GM19463 (cell line): ENCODE measurements around the gene CRISP1.
"Not testable (repeated sequence)": the region's sequence is repeated elsewhere in the genome, so short reads cannot be mapped to it uniquely, and the experiment has no call there.

Source experiments
- ATAC-seq: cut with Tn5 transposase; IDR thresholded peaks from one replicate; pipeline ENCODE4 v1.9.1; 2021; ENCODE audit warnings: mild to moderate bottlenecking, moderate library complexity; ENCODE audit not compliant: unreplicated experiment

CRISP1 gene, protein sequence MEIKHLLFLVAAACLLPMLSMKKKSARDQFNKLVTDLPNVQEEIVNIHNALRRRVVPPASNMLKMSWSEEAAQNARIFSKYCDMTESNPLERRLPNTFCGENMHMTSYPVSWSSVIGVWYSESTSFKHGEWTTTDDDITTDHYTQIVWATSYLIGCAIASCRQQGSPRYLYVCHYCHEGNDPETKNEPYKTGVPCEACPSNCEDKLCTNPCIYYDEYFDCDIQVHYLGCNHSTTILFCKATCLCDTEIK

DNA sequence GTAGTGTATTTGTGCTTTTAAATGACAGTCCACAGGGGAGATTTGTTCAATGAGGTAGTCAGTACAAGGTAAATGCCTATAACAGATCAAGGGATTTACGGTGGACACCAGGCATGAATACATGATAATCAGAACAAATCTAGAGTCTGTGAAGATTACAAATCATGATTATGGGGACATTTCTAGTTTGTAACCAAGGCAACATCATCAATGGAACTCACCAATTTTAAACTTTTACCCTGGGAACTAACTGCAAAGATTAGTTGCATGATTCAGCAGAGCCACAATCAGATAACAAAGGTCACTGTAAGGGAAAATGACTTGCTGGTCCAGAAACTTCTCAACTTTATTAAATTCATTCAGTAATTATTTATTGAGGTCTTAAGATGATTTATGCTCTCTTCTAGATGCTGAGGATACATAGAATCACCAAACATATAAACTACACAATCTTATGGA is at the start of gene CRISP1:
Gene CRISP1 (minus strand): TSS at position 51 of the 459 bp plus-strand sequence. CDS start 9,135 bp downstream, outside the sequence.
- ATAC-seq, result no peak

DNA sequence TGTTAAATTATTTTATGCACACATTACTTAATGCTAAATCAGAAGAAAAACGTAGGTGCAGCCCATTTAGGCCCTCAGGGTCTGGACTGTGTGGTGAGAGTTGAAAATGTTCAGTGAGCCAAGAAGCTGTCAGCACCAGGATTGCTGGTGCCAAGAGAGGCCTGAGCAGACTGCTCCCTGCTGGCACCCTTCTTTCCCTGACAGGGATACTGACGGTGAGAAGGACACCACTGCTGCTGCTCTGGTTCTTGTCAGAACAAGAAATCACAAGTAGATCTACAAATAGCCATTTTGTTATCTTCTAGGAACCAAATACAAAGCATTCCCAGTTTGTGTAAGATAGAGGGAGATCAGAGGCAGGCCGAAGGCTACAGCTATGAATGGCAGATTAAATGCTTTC is 48.7 kb upstream of the CRISP1 start:
- ATAC-seq, result no peak

DNA sequence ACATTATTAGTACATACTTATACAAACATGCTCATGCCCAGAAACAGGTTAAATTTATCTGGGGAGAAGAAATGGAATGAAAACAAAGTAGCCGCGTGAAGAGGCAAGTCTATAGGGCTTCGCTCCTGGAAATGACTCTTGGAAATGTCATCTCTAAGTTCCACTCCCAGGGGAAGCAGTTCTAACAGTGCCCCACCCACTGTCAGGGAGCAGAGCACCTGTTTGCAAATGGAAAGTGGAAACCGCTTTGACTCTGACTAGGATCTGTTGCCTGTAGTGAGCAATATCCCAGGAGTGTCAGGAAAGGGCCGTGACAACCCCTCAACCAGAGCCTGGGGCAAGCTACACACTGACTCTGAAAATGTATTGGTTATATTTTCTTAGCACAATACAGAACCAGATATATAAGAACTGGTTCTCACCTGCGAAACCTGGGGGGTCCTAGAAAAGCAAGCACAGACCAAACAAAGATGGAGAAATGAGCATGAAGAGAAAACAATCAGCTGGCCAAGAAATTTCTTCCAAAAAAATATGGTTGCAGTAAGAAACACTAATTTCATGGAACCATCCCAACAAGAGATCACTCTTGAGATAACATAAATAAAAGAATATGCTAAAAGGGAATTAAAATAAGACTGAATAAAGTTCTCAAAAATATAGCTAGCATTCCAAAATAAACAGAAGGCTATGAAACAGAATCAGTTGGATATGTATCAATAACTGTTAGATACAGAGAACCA is 47.5 kb upstream of the CRISP1 start:
- ATAC-seq, result no peak

DNA sequence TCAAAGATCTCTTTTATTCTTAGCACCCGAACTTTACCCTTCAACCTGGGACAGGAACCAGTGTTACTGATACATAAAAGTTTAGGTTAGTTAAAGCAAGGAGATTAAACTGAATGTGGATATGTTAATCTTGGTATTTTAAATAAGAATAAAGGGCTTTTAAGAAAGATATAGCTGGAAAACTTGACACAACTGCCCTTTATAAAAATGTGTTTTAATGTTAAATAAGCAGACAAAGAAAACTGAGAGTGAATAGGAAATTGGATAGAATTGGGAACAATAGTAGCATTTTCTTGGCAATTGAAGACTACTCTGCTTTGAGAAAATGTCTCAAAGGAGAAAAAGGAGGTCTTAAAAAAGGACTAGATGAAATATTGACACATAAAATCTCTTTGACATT is 45.9 kb upstream of the CRISP1 start:
- ATAC-seq, result no peak

DNA sequence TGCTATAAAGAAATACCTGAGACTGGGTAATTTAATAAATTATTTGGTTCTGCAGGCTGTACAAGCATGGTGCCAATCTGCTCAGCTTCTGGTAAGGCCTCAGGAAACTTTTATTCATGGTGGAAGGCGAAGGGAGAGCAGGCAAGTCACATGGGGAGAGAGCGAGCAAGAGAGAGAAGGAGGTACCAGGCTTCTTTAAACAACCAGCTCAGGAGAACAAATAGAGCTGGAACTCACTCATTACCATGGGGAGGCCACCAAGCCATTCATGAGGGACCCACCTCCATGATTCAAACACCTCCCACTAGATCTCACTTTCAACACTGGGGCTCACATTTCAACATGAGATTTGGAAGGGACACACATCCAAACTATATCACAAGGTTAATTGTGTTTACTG is 44.9 kb upstream of the CRISP1 start:
- no peak for ATAC-seq

DNA sequence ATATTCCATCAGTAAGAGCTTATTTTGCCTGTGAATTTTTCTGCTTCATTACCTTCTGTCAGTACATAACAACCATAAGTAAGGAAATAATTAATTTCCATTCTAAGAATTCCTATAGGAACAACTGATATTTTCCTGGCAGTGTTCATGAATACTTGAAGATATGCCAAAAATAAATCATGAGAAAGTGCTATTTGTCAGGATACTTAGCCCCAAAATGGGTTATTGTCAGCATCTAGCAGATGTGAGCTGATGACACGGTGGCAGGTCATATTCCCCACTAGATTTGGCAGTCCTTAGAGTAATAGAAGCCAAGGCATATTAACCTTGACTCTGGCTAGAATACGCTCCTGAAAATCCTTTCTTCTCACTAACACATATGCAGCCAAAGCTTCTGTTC is 43.2 kb upstream of the CRISP1 start:
- ATAC-seq, result no peak

DNA sequence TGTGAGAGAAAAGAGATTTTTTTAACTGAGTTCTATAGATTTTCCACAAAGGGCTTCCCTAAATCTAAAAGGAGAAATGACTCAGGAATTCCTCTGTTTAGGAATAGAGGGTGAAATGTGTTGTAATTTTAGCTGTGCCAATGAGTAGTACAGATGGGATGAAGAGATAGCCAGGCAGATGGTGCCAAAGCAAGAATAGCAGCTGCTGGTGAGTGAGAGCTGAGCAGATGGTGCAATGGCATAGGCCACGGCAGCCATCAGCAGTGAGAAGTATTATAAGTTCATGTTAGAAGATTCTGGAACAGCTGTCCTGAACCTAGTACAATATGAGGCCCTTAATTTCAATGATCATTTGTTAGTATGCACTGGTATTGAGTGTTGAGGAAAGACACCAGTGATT is 40.2 kb upstream of the CRISP1 start:
- ATAC-seq, result no peak

DNA sequence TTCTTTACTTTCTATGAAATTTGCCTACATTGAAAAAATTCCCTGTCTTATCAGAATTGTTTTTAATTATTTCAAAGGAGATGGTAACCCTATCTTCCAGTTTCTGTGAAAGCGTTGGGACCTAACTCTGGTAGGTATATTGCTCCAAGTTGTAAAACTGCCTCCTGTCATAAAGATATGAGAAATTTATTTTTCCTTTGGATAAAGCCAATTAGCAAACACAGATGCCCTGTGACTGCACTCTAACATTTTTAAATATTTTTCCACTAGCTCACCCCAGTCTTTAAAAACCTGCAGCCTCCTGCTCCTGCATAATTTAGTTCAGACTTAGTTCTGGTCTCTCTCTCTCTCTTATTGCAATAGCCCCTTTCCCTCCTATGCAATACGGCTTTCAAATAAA is 39.0 kb upstream of the CRISP1 start:
- no peak for ATAC-seq

DNA sequence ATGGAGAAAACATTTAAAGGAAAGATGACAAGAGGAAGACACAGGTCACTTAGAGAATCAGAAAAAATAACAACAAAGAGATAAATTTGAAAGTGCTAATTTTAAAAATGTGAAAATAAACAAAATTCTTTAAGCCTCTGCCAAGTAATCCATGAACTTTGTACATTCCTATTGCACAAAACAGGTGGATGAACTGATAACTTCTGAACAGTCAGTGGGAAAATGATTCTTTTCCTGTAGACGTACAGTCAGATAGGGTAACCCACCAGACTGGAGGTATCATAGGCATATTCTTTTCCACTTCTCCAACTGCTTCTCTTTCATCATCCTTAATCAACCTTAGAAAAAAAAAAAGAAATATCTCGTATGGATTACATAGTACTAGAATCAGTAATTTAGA is 36.5 kb upstream of the CRISP1 start:
- no peak for ATAC-seq

DNA sequence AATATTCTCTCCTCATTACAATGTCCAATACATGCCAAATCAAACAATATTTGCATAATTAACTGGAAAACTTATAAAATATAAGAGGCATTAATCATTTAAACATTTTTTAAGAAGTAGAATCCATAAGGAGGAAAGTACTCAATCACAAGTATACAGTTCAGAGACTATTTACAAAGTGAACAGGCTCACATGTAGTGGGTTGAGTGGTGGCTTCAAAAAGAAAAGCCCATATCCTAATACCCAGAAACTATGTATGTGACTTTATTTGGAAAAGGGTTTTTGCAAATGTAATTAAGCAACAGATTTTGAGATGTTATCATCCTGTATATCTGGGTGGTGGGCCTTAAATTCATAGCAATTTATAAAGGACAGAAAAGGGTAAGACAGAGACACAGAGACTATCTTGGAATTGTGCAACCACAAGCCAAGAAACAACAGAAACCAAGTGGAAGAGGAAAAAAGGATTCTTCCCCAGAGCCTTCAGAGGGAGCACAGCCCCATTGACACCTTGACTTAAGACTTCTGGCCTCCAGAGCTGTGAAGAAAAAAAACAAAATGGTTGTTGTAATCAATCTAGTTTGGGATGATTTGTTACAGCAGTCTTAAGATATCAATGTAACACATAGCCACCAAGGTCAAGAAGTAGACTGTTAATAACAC is 32.7 kb upstream of the CRISP1 start:
- ATAC-seq, result no peak

DNA sequence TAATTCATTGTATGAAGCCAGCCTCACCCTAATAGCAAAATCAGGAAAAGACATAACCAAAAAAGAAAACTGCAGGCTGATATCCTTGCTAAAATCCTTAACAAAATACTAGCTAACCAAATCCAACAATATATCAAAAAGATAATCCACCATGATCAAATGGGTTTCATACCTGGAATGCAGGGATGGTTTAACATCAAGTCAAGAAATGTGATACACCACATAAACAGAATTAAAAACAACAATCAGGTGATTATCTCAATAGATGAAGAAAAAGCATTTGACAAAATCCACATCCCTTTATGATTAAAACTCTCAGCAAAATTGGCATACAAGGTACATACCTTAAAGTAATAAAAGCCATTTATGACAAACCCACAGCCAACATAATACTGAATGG is 29.2 kb upstream of the CRISP1 start:
- ATAC-seq, result not testable (repeated sequence)

DNA sequence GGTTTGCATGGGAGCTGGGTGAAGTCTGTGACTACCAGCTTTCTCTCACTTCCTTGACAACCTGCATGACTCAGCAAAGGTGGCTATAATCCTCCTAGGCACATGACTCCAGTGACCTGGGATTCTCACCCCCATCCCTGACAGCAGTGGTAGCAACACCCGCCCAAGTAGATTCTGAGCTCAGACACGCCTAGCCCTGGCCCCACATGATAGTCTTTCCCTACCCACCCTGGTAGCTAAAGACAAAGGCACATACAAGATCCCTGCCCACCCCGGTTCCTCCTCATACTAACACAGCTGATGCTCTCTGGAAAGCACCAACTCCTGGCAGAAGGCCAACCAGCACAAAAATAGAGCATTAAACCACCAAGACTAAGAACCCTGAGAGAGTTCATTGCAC is 25.9 kb upstream of the CRISP1 start:
- no peak for ATAC-seq

DNA sequence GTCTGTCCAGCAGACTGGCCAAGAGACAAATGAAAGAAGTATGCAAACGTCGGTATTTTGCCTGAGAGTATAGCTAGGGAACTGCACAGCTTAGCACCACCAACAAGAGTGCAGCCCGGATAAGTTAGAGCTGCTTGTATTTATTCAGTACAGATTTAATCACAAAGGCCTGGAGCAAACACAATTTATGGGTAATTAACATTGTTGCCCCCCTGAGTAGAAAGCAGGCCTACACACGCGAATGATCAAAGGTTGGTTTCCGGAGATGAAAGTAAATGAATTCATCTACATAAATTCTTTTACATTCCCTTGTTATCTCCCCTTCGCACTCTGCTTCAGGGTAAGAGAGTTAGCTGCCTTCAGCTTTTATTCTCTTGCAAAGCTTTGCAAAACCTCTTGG is 24.7 kb upstream of the CRISP1 start:
- ATAC-seq, result no peak

DNA sequence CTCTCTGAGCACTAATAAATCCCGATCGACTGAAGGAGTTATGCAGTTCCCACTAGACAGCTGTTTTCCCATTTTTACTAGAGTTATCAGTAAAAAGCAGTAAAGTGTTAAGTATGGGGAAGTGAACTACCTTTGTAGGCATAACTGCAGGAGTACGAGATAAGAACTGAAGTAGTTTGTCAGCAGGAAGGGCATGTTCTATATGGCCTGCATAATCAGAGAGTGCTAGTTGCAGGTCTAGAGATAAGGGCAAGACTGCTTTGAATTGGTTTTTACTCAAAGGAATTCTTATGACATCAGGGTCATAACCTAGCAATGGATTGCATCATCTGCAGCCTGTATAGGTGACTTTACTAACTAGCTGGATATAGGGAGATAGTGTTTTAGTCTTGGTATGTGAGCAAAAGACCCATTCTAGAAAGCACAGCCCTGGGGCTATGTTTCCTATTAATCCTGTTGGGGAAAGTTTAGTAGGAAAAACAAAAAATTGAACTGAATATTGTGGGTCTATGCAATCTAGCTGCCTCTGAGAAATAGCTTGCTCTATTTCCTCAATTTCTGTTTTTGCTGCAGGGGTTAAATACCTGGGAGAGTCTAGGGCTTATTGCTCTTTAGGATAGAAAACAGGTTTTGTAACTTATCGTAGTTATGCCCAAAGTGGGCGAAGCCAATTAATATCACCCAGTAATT is 22.6 kb upstream of the CRISP1 start:
- no peak for ATAC-seq

DNA sequence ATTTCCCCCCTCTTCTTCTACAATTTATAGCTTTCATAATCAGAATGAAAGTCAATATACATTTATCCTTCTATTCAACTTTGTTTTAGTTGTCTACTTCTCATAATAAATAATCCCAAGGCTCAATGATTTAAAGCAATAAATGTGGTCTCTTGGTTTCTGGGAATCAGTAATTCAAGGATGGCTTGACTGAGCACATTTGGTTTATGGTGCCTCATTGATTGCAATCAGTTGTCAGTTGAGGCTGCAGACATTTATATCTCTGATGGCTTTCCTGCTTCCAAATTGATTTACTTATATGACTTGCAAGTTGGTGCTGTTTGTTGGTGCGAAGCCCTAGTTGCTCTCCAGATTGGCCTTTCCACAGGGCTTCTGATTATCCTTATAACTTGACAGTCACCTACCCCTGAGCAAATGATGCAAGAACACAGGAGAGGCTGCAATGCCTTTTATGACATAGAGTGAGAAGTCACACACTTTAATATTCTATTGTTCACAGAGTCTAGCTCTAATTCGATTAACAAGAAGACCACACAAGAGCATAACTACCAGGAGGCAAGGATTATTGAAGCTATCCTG is 2.7 kb upstream of the CRISP1 start:
- no peak for ATAC-seq

DNA sequence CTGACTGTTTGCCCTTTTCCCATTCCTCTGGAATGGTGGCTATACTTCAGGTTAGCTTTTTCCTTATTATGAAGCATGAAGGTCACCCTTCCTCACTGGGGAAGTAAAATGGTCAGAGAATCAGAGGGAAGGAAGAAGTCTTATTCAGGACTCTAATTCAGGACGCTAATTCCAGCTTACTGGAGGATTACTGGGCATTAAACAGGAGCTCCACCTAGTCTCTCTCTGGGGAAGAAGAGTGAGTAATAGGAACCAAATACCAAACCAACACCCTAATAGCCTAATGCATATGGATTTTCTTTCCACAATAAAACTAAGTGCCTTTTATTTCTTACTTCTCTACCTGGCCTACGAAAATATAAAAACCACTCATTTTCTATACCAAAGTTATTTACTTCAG is 10.1 kb downstream of the CRISP1 start:
- ATAC-seq, result no peak

DNA sequence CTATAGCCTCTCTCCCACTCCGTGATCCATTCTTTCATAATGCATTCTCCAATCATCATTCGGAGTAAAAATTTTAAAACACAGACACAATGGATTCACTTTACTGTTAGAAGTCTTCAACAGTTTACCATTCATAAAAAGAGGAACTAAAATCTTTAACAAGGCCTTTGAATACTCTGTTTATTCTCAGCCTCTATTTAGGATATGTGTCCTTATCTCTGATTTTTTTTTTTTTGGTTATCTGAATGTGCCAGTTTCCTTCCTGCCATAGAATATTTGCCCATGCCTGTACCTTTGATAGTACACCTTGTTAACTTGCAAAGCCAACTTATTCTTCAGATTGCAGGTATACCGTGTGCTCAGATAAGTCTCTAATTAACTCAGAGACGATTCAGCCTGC is 11.1 kb downstream of the CRISP1 start:
- no peak for ATAC-seq

DNA sequence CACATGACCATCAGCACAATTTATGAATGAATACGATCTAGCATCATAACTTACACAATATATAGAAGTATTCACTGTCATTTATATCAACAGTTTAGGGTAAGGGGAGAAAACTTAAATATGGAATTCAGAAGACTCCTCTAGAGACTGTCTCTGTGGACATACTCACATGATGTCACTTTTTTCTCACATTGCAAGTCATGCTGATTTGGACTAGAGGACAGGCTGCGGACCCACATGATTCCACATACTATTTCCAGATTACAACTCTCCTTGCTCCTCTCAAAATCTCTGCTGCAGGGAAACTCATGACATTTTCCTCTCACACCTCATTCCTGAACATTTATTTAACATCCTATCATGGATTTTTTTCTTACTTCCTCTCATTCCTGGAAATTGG is 13.4 kb downstream of the CRISP1 start:
- ATAC-seq, result no peak

DNA sequence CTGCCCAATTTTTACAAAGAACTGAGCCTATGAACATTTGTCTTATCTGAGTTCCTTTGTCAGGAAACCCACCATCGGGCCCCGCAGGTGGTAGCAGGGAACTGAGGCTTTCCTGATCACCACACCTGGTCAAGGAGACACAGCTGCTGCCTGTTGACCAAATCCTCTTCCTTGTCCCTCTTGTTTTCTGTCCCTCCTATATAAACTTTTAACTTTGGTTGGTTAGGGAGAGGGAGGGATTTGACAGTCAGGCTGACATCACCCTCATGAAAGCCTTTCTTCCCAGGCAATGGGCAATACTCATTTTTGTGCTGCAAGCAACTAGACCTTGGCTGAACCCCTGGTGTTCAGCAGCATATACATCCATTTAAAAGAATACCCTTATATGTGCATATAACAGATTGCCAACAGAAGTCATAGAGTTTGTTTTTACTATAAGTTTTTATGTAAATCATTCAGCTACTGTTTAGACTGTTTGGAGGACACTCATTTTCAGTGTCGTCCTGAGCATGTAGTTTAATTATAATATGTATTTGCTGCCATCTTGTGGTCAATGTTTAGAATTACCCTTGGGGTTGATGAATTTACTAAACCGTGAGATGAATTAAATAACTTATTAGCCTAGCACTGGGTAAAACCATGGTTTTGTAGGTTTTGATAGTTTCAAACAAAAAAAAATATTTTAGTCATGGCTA is 17.0 kb downstream of the CRISP1 start:
- ATAC-seq, result peak; percentile 87

DNA sequence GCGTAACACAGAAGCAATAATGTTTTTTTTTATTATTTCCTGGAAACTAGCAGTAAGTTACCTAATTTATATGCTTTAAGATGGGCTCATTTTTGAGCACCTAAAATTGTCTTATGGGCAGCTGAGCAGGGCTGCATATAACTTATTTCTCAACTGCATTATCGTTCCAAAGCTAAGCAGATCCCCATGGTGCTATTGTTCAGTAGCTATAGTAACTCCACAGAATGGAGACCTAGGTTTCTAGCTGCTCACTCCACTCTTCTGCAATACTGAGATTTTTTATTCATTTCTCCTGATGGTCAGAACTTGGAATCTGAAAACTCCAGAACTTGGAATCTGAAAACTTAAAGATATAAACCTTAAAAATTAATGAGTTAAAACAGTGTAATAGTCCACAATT is 18.7 kb downstream of the CRISP1 start:
- ATAC-seq, result no peak

DNA sequence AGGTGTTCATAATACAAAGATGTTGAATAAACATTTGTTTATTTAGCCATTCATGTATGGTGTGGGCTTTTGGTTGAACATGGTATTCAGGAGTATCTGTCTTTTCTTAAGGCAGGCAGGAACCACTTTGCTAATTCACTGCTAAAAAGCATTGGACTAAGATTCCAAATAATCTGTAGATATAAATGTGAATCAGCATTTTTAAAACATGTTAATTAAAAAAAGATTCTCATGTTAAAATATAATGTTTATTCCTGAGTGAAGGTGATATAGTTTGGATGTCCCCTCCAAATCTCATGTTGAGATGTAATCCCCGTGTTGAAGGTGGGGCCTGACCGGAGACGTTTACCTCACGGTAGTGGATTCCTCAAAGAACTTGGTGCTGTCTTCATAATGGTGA is 19.3 kb downstream of the CRISP1 start:
- no peak for ATAC-seq
